HEK293 (cell line): ENCODE data around the gene TEX14.

Experiments
- CTCF ChIA-PET: fragments of 350-600 bp; formaldehyde crosslinking; extraction: SDS; loops from one replicate; lab custom pipeline; 2021; ENCODE audit warnings: antibody characterized with exemption; lab: Yijun Ruan, JAX
- POLR2A ChIA-PET: fragments of 300-600 bp; formaldehyde crosslinking; extraction: SDS; loops from one replicate; lab custom pipeline; 2020; ENCODE audit warnings: antibody characterized with exemption, inconsistent platforms; lab: Yijun Ruan, JAX
- H3K27ac ChIP-seq: fragments of 200-500 bp; sonication (Bioruptor generic); 2 replicates; pipeline ENCODE4 v1.5.1; 2014; ENCODE audit warnings: low read depth, low read length, control low read depth, inconsistent platforms; ENCODE audit errors: extremely low read depth
- H3K36me3 ChIP-seq, 2 experiments: fragments of 200-500 bp in 1 of 2; sonication (Bioruptor generic) in 1 of 2; 1 replicate in 1 of 2; 2 replicates in 1 of 2; pipeline ENCODE4 v1.5.1; 2014 to 2017; ENCODE audit warnings: inconsistent platforms in 2 of 2, low read length in 2 of 2; ENCODE audit not compliant: control insufficient read depth in 2 of 2, insufficient read depth in 1 of 2
- H3K4me1 ChIP-seq: fragments of 200-500 bp; sonication (Bioruptor generic); 2 replicates; pipeline ENCODE4 v1.5.1; 2014; ENCODE audit warnings: mild to moderate bottlenecking, low read length, inconsistent platforms; ENCODE audit not compliant: control insufficient read depth, insufficient read depth
- H3K4me3 ChIP-seq: 2 replicates; pipeline ENCODE4 v1.5.1; 2011; ENCODE audit warnings: low read depth, mild to moderate bottlenecking, control low read depth, low read length, moderate library complexity
- H3K9me3 ChIP-seq: fragments of 200-500 bp; sonication (Bioruptor generic); 2 replicates; pipeline ENCODE4 v1.5.1; 2014; ENCODE audit warnings: low read depth, low read length, inconsistent platforms; ENCODE audit not compliant: control insufficient read depth, insufficient read depth
- GLI4 ChIP-seq: fragments of 450-650 bp; formaldehyde crosslinking; IDR thresholded peaks from 2 replicates; pipeline ENCODE4 v1.5.1; 2016; ENCODE audit warnings: missing biosample characterization, missing genetic modification characterization
- GLIS1 ChIP-seq: fragments of 450-650 bp; formaldehyde crosslinking; IDR thresholded peaks from 2 replicates; pipeline ENCODE4 v1.5.1; 2016; ENCODE audit warnings: missing biosample characterization, missing genetic modification characterization
- KLF1 ChIP-seq: fragments of 450-650 bp; formaldehyde crosslinking; IDR thresholded peaks from 2 replicates; pipeline ENCODE4 v1.5.1; 2016; ENCODE audit warnings: missing biosample characterization, missing genetic modification characterization
- MZF1 ChIP-seq: fragments of 450-650 bp; formaldehyde crosslinking; IDR thresholded peaks from 2 replicates; pipeline ENCODE4 v1.5.1; 2017; ENCODE audit warnings: missing biosample characterization, missing genetic modification characterization, borderline replicate concordance
- SCRT2 ChIP-seq: fragments of 450-650 bp; formaldehyde crosslinking; IDR thresholded peaks from 2 replicates; pipeline ENCODE4 v1.5.1; 2016; ENCODE audit warnings: missing biosample characterization, missing genetic modification characterization
- TRIM28 ChIP-seq: IDR thresholded peaks from 2 replicates; pipeline ENCODE4 v1.6.1; 2011; ENCODE audit warnings: low read length, control low read depth, borderline replicate concordance
- ZBTB21 ChIP-seq: fragments of 450-650 bp; formaldehyde crosslinking; IDR thresholded peaks from 2 replicates; pipeline ENCODE4 v1.5.1; 2017; ENCODE audit warnings: missing biosample characterization, missing genetic modification characterization
- ZFHX2 ChIP-seq: fragments of 450-650 bp; formaldehyde crosslinking; conservative IDR thresholded peaks from 2 replicates; pipeline ENCODE4 v1.5.1; 2016; ENCODE audit warnings: missing biosample characterization, missing genetic modification characterization
- ZNF157 ChIP-seq: fragments of 450-650 bp; formaldehyde crosslinking; IDR thresholded peaks from 2 replicates; pipeline ENCODE4 v1.5.1; 2016; ENCODE audit warnings: missing biosample characterization, missing genetic modification characterization
- ZNF174 ChIP-seq: fragments of 450-650 bp; formaldehyde crosslinking; IDR thresholded peaks from 2 replicates; pipeline ENCODE4 v1.5.0; 2017; ENCODE audit warnings: missing biosample characterization, mild to moderate bottlenecking, missing genetic modification characterization
- ZNF221 ChIP-seq: fragments of 450-650 bp; formaldehyde crosslinking; IDR thresholded peaks from 2 replicates; pipeline ENCODE4 v1.5.1; 2017; ENCODE audit warnings: missing biosample characterization, missing genetic modification characterization, borderline replicate concordance
- ZNF391 ChIP-seq: fragments of 450-650 bp; formaldehyde crosslinking; IDR thresholded peaks from 2 replicates; pipeline ENCODE4 v1.5.1; 2016; ENCODE audit warnings: low read depth, missing biosample characterization, missing genetic modification characterization, borderline replicate concordance
- ZNF560 ChIP-seq: fragments of 450-650 bp; formaldehyde crosslinking; IDR thresholded peaks from 2 replicates; pipeline ENCODE4 v1.5.1; 2017; ENCODE audit warnings: missing biosample characterization, missing genetic modification characterization, borderline replicate concordance
- ZNF600 ChIP-seq: fragments of 450-650 bp; formaldehyde crosslinking; IDR thresholded peaks from 2 replicates; pipeline ENCODE4 v1.5.1; 2016; ENCODE audit warnings: missing biosample characterization, missing genetic modification characterization
- ZNF621 ChIP-seq: fragments of 450-650 bp; formaldehyde crosslinking; IDR thresholded peaks from 2 replicates; pipeline ENCODE4 v1.5.1; 2017; ENCODE audit warnings: missing biosample characterization, missing genetic modification characterization
- ZNF623 ChIP-seq: fragments of 450-650 bp; formaldehyde crosslinking; IDR thresholded peaks from 2 replicates; pipeline ENCODE4 v1.5.1; 2016; ENCODE audit warnings: missing biosample characterization, missing genetic modification characterization
- ZNF660 ChIP-seq: fragments of 450-650 bp; IDR thresholded peaks from 2 replicates; pipeline ENCODE4 v1.5.1; 2018; ENCODE audit warnings: missing biosample characterization, mild to moderate bottlenecking, missing genetic modification characterization
- TF ChIP-seq, protein P1 (sequence below): fragments of 450-650 bp; formaldehyde crosslinking; IDR thresholded peaks from 2 replicates; pipeline ENCODE4 v1.5.1; 2016; ENCODE audit warnings: missing biosample characterization, missing genetic modification characterization
- TF ChIP-seq, protein P2 (sequence below): fragments of 450-650 bp; formaldehyde crosslinking; IDR thresholded peaks from 2 replicates; pipeline ENCODE4 v1.5.1; 2016; ENCODE audit warnings: missing biosample characterization, missing genetic modification characterization

The TEX14 gene

DNA sequence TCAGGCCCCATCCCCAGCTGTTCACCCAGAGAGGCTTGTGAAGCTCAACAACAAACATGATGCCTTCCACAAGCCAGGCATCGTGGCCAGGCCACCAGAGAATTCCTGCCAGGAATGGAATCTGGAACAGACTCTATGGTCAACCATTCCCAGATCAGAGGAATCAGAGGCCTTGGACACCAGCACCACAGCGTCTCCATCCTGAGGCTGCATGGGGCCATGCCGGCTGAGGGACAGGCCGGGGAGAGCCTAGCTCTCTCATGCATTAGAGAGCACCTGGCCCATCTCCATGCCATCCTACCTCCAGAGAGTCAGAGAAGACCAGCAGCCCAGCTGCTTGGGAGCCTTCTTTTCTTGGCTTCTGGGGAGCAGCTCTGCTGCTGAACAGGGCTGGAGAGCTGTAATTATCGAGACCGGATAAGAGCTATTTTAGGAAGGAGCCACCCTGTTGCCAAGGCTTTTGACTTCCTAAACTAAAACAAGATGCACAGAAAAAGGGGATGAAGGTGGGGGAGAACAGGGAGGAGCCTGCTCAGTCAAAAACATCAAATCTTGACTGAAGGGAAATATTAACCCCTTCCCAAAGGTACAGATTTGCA, 152.9 kb downstream of the TEX14 start (continued):
- TF ChIP-seq GLI4: no peak
- TF ChIP-seq TRIM28: no peak
- TF ChIP-seq, all 188 proteins: peak for 0

DNA sequence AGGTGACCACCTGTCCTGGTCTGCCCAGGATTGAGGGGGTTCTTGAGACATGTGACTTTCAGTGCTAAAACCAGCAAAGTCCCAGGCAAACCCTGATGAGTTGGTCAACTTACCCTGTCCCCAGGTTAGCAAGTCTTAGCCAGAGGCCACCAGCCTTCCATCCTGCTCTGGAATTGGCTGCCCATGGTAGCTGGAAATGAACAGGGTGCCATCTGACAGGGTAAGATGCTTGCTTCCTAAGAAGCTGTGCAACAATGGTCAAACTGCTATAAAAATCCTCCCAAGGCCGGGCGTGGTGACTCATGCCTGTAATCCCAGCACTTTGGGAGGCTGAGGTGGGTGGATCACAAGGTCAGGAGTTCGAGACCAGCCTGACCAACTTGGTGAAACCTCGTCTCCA, 154.6 kb downstream of the TEX14 start:
- H3K9me3 ChIP-seq: no peaks in the 10 kb centered on the region
- POLR2A ChIA-PET: no interaction called here
- no peaks in the 10 kb centered on the region for H3K36me3 ChIP-seq
- TF ChIP-seq ZNF174: no peak
- peak; percentile 21; the same call in 1 of the 2 replicates for TF ChIP-seq ZFHX2 (tag by site-specific recombination)
- H3K27ac ChIP-seq: no peak overlapping the region
- no peaks in the 10 kb centered on the region for H3K4me1 ChIP-seq
- CTCF ChIA-PET: interaction anchor here (1.3 kb wide), 1 partner anchor 40 kb away, joined by 3 read pairs; no protein-coding TSS in a partner anchor
- no peak overlapping the region for H3K4me3 ChIP-seq

DNA sequence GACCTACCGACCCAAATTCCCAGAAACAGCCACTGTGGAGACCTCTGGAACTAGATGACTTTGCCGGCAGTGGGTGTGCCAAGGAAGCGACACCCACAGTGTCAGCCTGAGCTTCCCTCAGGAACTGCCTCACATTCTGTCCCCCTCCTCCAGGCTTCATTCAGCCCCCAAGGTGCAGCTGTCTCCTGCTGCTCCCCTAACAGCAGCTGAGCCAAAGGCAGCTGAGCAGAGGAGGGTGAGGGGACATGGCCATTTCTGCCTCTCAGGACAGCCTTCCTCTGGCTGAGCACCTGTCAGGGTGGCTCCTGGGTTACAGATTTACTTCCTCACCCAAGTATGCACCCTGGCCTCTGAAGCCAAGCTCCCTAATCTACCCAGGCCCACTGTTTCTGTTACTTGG, 155.3 kb downstream of the TEX14 start:
- H3K27ac ChIP-seq: no peak overlapping the region
- no peaks in the 10 kb centered on the region for H3K9me3 ChIP-seq
- no peaks in the 10 kb centered on the region for H3K4me1 ChIP-seq
- CTCF ChIA-PET: interaction anchor here (0.7 to 2.3 kb wide), 5 partner anchors 18 to 297 kb away, joined by 3 to 8 read pairs (median 4); no protein-coding TSS in a partner anchor
- H3K4me3 ChIP-seq: no peak overlapping the region
- H3K36me3 ChIP-seq: no peaks in the 10 kb centered on the region
- POLR2A ChIA-PET: interaction anchor here (0.5 to 0.6 kb wide), 2 partner anchors 47 to 107 kb away, joined by 3 to 4 read pairs; no protein-coding TSS in a partner anchor
- TF ChIP-seq ZFHX2 (tag by site-specific recombination) (0 out of 2 replicates have a peak, but pooled peaks have one; percentile 11), KLF1 (tag by site-specific recombination) (no peak)
- TF ChIP-seq, all 188 proteins: peak for 1

DNA sequence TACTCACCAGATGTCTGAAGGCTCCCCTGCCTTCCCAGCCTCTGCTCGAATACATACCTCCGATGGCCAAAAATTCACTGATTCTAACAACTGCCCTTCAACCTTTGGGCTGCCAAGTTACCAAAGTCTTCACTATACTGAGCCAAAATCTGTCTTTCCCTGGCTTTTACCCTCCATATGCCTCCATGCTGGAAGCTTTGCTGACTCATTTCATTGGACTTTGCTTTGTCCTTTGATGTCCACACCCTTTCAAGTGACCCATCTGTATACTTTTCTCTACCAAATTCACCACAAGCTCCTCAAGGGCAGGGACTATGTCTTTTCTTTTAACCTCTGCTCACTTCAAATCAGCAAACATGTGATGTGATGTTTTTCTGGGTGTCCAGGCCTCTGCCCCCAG, 156.4 kb downstream of the TEX14 start:
- ChIA-PET CTCF (interaction anchor here (0.6 to 2.3 kb wide), 4 partner anchors 17 to 53 kb away, joined by 3 to 8 read pairs (median 3); no protein-coding TSS in a partner anchor), POLR2A (interaction anchor here (1.0 kb wide), 1 partner anchor 96 kb away, joined by 7 read pairs; no protein-coding TSS in a partner anchor)

DNA sequence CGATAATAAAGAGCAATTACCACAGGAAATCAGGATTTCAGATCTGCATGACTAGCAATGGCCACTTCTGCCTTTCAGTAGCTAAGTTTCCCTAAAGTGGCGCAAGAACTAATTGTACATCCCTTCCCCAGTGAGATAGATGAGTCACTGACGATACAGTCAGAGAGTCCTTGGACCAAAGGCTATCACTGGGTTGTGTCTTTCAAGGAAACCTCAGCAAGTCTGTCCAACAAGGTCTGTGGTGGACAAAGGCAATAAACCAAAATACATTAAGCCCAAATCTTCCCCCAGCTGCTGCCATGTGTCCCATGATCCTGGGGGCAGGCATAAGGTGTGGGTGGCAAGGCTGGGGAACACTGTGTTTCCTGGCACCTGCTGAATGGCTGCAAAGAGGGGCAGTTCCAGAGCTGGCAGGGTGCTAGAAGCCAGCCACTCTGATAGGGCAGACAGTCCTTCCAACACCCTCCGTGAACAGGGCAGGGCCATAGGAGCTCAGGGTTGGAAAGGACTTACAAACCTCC, 156.9 kb downstream of the TEX14 start:
- ChIA-PET CTCF (interaction anchor here (0.6 to 2.3 kb wide), 5 partner anchors 16 to 53 kb away, joined by 3 to 10 read pairs (median 3); no protein-coding TSS in a partner anchor), POLR2A (interaction anchor here (1.0 kb wide), 1 partner anchor 97 kb away, joined by 7 read pairs; no protein-coding TSS in a partner anchor)
- TF ChIP-seq ZNF623 (tag by site-specific recombination): no peak
- no peak for TF ChIP-seq GLIS1 (tag by site-specific recombination)
- no peak for TF ChIP-seq ZNF157 (tag by site-specific recombination)
- no peak for TF ChIP-seq MZF1 (tag by site-specific recombination)
- TF ChIP-seq, protein P1, sequence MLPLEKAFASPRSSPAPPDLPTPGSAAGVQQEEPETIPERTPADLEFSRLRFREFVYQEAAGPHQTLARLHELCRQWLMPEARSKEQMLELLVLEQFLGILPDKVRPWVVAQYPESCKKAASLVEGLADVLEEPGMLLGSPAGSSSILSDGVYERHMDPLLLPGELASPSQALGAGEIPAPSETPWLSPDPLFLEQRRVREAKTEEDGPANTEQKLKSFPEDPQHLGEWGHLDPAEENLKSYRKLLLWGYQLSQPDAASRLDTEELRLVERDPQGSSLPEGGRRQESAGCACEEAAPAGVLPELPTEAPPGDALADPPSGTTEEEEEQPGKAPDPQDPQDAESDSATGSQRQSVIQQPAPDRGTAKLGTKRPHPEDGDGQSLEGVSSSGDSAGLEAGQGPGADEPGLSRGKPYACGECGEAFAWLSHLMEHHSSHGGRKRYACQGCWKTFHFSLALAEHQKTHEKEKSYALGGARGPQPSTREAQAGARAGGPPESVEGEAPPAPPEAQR (tag by site-specific recombination): no peak
- TF ChIP-seq SCRT2 (tag by site-specific recombination): no peak
- no peak for TF ChIP-seq ZNF600 (tag by site-specific recombination)
- TF ChIP-seq ZNF560 (tag by site-specific recombination): no peak
- no peak for TF ChIP-seq ZNF221 (tag by site-specific recombination)
- no peaks in the 10 kb centered on the region for H3K4me1 ChIP-seq
- H3K27ac ChIP-seq: no peak overlapping the region
- no peak overlapping the region for H3K4me3 ChIP-seq
- H3K9me3 ChIP-seq: no peaks in the 10 kb centered on the region
- no peaks in the 10 kb centered on the region for H3K36me3 ChIP-seq

More for the DNA sequence above, 156.4 kb downstream of the TEX14 start:
- no peaks in the 10 kb centered on the region for H3K4me1 ChIP-seq
- TF ChIP-seq ZNF391 (tag by site-specific recombination) (no peak), ZNF660 (tag by site-specific recombination) (no peak), ZNF621 (tag by site-specific recombination) (no peak), ZBTB21 (tag by site-specific recombination) (no peak)
- TF ChIP-seq, protein P2, sequence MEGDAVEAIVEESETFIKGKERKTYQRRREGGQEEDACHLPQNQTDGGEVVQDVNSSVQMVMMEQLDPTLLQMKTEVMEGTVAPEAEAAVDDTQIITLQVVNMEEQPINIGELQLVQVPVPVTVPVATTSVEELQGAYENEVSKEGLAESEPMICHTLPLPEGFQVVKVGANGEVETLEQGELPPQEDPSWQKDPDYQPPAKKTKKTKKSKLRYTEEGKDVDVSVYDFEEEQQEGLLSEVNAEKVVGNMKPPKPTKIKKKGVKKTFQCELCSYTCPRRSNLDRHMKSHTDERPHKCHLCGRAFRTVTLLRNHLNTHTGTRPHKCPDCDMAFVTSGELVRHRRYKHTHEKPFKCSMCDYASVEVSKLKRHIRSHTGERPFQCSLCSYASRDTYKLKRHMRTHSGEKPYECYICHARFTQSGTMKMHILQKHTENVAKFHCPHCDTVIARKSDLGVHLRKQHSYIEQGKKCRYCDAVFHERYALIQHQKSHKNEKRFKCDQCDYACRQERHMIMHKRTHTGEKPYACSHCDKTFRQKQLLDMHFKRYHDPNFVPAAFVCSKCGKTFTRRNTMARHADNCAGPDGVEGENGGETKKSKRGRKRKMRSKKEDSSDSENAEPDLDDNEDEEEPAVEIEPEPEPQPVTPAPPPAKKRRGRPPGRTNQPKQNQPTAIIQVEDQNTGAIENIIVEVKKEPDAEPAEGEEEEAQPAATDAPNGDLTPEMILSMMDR (tag by site-specific recombination): no peak
- TF ChIP-seq, all 188 proteins: peak for 0
- no peaks in the 10 kb centered on the region for H3K36me3 ChIP-seq
- no peak overlapping the region for H3K4me3 ChIP-seq
- no peak overlapping the region for H3K27ac ChIP-seq
- no peaks in the 10 kb centered on the region for H3K9me3 ChIP-seq
